Activated T-helper 2 cell treated with anti-CD3 and anti-CD28 coated beads, Interferon-gamma antibody, Interleukin-2, Interleukin-4, amounts not matched to agents 10 μg/mL and 5 μg/mL and 100 μg/mL, durations not matched to agents 14 hours and 24 hours and 36 hours (primary cell): Measurements from ENCODE around the gene TTLL11. TPM values are rescaled to one million over a fixed set of nuclear protein-coding genes. Genes with fewer than 3 reads are reported as not detected.

Source experiments
- DNase-seq: peaks from one replicate; pipeline ENCODE4 v3.0.0; 2021; ENCODE audit warnings: low spot score
- H3K27ac Mint-ChIP-seq: one replicate; pipeline ENCODE4 v1.8.0; 2021; ENCODE audit warnings: mixed read lengths
- H3K27me3 Mint-ChIP-seq: one replicate; pipeline ENCODE4 v1.8.0; 2021; ENCODE audit warnings: low read depth, mixed read lengths
- H3K36me3 Mint-ChIP-seq: one replicate; pipeline ENCODE4 v1.8.0; 2021; ENCODE audit warnings: low read depth, mixed read lengths
- H3K4me1 Mint-ChIP-seq: one replicate; pipeline ENCODE4 v1.8.0; 2021; ENCODE audit warnings: low read depth, mixed read lengths
- H3K4me3 Mint-ChIP-seq: one replicate; pipeline ENCODE4 v1.8.0; 2021; ENCODE audit warnings: low read depth, mild to moderate bottlenecking, moderate library complexity, mixed read lengths
- H3K9me3 Mint-ChIP-seq: one replicate; pipeline ENCODE4 v1.8.0; 2021; ENCODE audit warnings: mixed read lengths
- intact Hi-C: fragments of 100-400 bp; cut with micrococcal nuclease; formaldehyde crosslinking; loops from one replicate; pipeline ENCODE4 v1.15.1; 2023
- total RNA-seq: library from RNA; stranded (reverse); gene quantifications from 2 replicates; pipeline ENCODE4 v1.2.3, GENCODE V29; 2022

The TTLL11 gene
- 2.2 and 2.4 TPM in 2 replicates for total RNA-seq

GRCh38 chr9:122092611-122093506 lies at the start of gene TTLL11:
Gene TTLL11, minus strand, starts transcription at chr9:122093308. Its CDS starts 160 bp downstream, at chr9:122093148.
- peaks cover 17% of the 10 kb centered on the region for H3K27me3 Mint-ChIP-seq
- peaks cover 19% of the 10 kb centered on the region for H3K4me1 Mint-ChIP-seq
- intact Hi-C loops = loop anchor here (2.0 to 10.0 kb wide), 3 partner anchors 66 to 362 kb away; partner anchors contain the start of genes MORN5, MRRF, NDUFA8 and RBM18
- DNase-seq = peak; percentile 93
- H3K36me3 Mint-ChIP-seq = no peaks in the 10 kb centered on the region
- peak within 1 kb of the TSS; percentile 37 for H3K27ac Mint-ChIP-seq
- no peaks in the 10 kb centered on the region for H3K9me3 Mint-ChIP-seq
- H3K4me3 Mint-ChIP-seq = peak within 1 kb of the TSS; percentile 87

GRCh38 chr9:122141671-122142070 lies 48.6 kb upstream of the TTLL11 start:
- peaks cover 18% of the 10 kb centered on the region for H3K36me3 Mint-ChIP-seq
- no peak overlapping the region for H3K4me3 Mint-ChIP-seq
- peaks cover 3% of the 10 kb centered on the region for H3K27me3 Mint-ChIP-seq
- H3K27ac Mint-ChIP-seq = no peak overlapping the region
- no peaks in the 10 kb centered on the region for H3K4me1 Mint-ChIP-seq
- no peak for DNase-seq
- intact Hi-C loops = no loop called here
- H3K9me3 Mint-ChIP-seq = no peaks in the 10 kb centered on the region

- Mint-ChIP-seq H3K4me3 (no peak overlapping the region), H3K4me1 (no peaks in the 10 kb centered on the region), H3K9me3 (no peaks in the 10 kb centered on the region), H3K36me3 (peaks cover 14% of the 10 kb centered on the region), H3K27me3 (peaks cover 3% of the 10 kb centered on the region), H3K27ac (no peak overlapping the region)
- no peak for DNase-seq
- intact Hi-C loops = no loop called here
These were observed 47.5 kb upstream of the TTLL11 start for GRCh38 chr9:122140368-122141193.

GRCh38 chr9:122138560-122139268 lies 45.6 kb upstream of the TTLL11 start:
- intact Hi-C loops = no loop called here
- Mint-ChIP-seq H3K4me1 (no peaks in the 10 kb centered on the region), H3K36me3 (peaks cover 1% of the 10 kb centered on the region), H3K4me3 (no peak overlapping the region), H3K27ac (no peak overlapping the region), H3K9me3 (no peaks in the 10 kb centered on the region), H3K27me3 (peaks cover 3% of the 10 kb centered on the region)
- no peak for DNase-seq

GRCh38 chr9:122135529-122135859 lies 42.4 kb upstream of the TTLL11 start:
- no peak overlapping the region for H3K27ac Mint-ChIP-seq
- no peak overlapping the region for H3K4me3 Mint-ChIP-seq
- H3K27me3 Mint-ChIP-seq = peaks cover 8% of the 10 kb centered on the region
- no peaks in the 10 kb centered on the region for H3K9me3 Mint-ChIP-seq
- no peaks in the 10 kb centered on the region for H3K4me1 Mint-ChIP-seq
- intact Hi-C loops = no loop called here
- DNase-seq = no peak
- no peaks in the 10 kb centered on the region for H3K36me3 Mint-ChIP-seq

- no peak overlapping the region for H3K27ac Mint-ChIP-seq
- H3K27me3 Mint-ChIP-seq = peaks cover 8% of the 10 kb centered on the region
These were observed 41.9 kb upstream of the TTLL11 start for GRCh38 chr9:122134822-122135528.

GRCh38 chr9:122133984-122134535 lies 41.0 kb upstream of the TTLL11 start:
- Mint-ChIP-seq H3K9me3 (no peaks in the 10 kb centered on the region), H3K27me3 (peaks cover 8% of the 10 kb centered on the region), H3K4me1 (no peaks in the 10 kb centered on the region), H3K36me3 (no peaks in the 10 kb centered on the region), H3K4me3 (no peak overlapping the region), H3K27ac (no peak overlapping the region)
- intact Hi-C loops = no loop called here
- no peak for DNase-seq

More at GRCh38 chr9:122134822-122135528, 41.9 kb upstream of the TTLL11 start:
- no peaks in the 10 kb centered on the region for H3K9me3 Mint-ChIP-seq
- no peak for DNase-seq
- H3K4me1 Mint-ChIP-seq = no peaks in the 10 kb centered on the region
- intact Hi-C loops = no loop called here
- no peaks in the 10 kb centered on the region for H3K36me3 Mint-ChIP-seq
- no peak overlapping the region for H3K4me3 Mint-ChIP-seq

- Mint-ChIP-seq H3K27ac (no peak overlapping the region), H3K4me1 (no peaks in the 10 kb centered on the region), H3K4me3 (no peak overlapping the region), H3K9me3 (no peaks in the 10 kb centered on the region), H3K27me3 (peaks cover 8% of the 10 kb centered on the region), H3K36me3 (no peaks in the 10 kb centered on the region)
- intact Hi-C loops = no loop called here
- DNase-seq = no peak
These were observed 40.3 kb upstream of the TTLL11 start for GRCh38 chr9:122133263-122133983.

- Mint-ChIP-seq H3K4me1 (no peaks in the 10 kb centered on the region), H3K36me3 (no peaks in the 10 kb centered on the region), H3K9me3 (no peaks in the 10 kb centered on the region), H3K4me3 (no peak overlapping the region), H3K27me3 (peaks cover 8% of the 10 kb centered on the region), H3K27ac (no peak overlapping the region)
- no peak for DNase-seq
- intact Hi-C loops = no loop called here
These were observed 39.4 kb upstream of the TTLL11 start for GRCh38 chr9:122132539-122132938.

- Mint-ChIP-seq H3K4me3 (no peak overlapping the region), H3K36me3 (no peaks in the 10 kb centered on the region), H3K27ac (no peak overlapping the region), H3K9me3 (no peaks in the 10 kb centered on the region), H3K27me3 (peaks cover 15% of the 10 kb centered on the region), H3K4me1 (no peaks in the 10 kb centered on the region)
- intact Hi-C loops = no loop called here
- no peak for DNase-seq
These were observed 38.4 kb upstream of the TTLL11 start for GRCh38 chr9:122131401-122132001.

- intact Hi-C loops = no loop called here
- no peaks in the 10 kb centered on the region for H3K9me3 Mint-ChIP-seq
These were observed 37.7 kb upstream of the TTLL11 start for GRCh38 chr9:122130837-122131236.

More at GRCh38 chr9:122130837-122131236, 37.7 kb upstream of the TTLL11 start:
- Mint-ChIP-seq H3K27me3 (peaks cover 22% of the 10 kb centered on the region), H3K4me3 (no peak overlapping the region), H3K4me1 (peaks cover 4% of the 10 kb centered on the region), H3K36me3 (no peaks in the 10 kb centered on the region), H3K27ac (no peak overlapping the region)
- no peak for DNase-seq
